ENCODE measurements around the gene NRK.

DNA sequence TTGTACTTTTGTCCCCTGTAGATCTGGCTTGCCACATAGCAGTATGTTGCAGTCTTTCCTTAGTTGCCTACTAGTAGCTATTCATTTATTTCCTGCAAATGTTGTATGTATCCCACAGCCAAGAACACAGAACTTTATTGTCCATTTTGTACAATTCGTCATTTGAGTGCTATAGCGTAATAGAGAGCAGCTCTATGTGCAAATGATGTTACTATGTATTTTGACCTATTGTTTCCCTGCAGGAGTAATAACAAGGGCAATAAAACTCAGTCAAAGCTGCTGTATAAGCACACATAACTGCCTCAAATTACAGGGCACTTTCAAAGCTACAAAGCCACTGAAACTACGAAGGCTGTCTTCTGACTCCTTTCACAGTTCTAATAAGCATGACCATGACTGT lies 48.1 kb downstream of the NRK start:
- TF ChIP-seq, protein P1, sequence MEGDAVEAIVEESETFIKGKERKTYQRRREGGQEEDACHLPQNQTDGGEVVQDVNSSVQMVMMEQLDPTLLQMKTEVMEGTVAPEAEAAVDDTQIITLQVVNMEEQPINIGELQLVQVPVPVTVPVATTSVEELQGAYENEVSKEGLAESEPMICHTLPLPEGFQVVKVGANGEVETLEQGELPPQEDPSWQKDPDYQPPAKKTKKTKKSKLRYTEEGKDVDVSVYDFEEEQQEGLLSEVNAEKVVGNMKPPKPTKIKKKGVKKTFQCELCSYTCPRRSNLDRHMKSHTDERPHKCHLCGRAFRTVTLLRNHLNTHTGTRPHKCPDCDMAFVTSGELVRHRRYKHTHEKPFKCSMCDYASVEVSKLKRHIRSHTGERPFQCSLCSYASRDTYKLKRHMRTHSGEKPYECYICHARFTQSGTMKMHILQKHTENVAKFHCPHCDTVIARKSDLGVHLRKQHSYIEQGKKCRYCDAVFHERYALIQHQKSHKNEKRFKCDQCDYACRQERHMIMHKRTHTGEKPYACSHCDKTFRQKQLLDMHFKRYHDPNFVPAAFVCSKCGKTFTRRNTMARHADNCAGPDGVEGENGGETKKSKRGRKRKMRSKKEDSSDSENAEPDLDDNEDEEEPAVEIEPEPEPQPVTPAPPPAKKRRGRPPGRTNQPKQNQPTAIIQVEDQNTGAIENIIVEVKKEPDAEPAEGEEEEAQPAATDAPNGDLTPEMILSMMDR (IDR thresholded peaks at IDR 0.05 in 2 of 3, conservative IDR thresholded peaks at IDR 0.05 in 1 of 3; ENCODE audit: insufficient read depth in 2 of 3, low read depth in 1 of 3, low read length in 3 of 3) = no peak
- TF ChIP-seq GABPA (tag; conservative IDR thresholded peaks at IDR 0.05; ENCODE audit: low read depth) (no peak), TAF1 (IDR thresholded peaks at IDR 0.05; ENCODE audit: control insufficient read depth, extremely low read depth, insufficient read depth, low read length, severe bottlenecking) (no peak), RFX5 (IDR thresholded peaks at IDR 0.05; ENCODE audit: low read depth, low read length) (no peak), SAP30 (IDR thresholded peaks at IDR 0.05; ENCODE audit: borderline replicate concordance, insufficient read depth, low read depth, low read length, poor library complexity, severe bottlenecking) (no peak), COPS2 (conservative IDR thresholded peaks at IDR 0.05) (no peak), ZNF224 (CRISPR knock-in tag; IDR thresholded peaks at IDR 0.05) (no peak)
- TF ChIP-seq, protein P2, sequence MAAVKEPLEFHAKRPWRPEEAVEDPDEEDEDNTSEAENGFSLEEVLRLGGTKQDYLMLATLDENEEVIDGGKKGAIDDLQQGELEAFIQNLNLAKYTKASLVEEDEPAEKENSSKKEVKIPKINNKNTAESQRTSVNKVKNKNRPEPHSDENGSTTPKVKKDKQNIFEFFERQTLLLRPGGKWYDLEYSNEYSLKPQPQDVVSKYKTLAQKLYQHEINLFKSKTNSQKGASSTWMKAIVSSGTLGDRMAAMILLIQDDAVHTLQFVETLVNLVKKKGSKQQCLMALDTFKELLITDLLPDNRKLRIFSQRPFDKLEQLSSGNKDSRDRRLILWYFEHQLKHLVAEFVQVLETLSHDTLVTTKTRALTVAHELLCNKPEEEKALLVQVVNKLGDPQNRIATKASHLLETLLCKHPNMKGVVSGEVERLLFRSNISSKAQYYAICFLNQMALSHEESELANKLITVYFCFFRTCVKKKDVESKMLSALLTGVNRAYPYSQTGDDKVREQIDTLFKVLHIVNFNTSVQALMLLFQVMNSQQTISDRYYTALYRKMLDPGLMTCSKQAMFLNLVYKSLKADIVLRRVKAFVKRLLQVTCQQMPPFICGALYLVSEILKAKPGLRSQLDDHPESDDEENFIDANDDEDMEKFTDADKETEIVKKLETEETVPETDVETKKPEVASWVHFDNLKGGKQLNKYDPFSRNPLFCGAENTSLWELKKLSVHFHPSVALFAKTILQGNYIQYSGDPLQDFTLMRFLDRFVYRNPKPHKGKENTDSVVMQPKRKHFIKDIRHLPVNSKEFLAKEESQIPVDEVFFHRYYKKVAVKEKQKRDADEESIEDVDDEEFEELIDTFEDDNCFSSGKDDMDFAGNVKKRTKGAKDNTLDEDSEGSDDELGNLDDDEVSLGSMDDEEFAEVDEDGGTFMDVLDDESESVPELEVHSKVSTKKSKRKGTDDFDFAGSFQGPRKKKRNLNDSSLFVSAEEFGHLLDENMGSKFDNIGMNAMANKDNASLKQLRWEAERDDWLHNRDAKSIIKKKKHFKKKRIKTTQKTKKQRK (IDR thresholded peaks at IDR 0.05; ENCODE audit: borderline replicate concordance, low read depth, low read length) = no peak

Data from K562 (cell line).